Loucy (cell line): ENCODE data around the gene SLC4A4.

Experiments used
- H2AFZ ChIP-seq: fragments of 200-600 bp; sonication (generic); 2 replicates; pipeline ENCODE4 v1.6.0; 2016; ENCODE audit warnings: antibody characterized with exemption, mild to moderate bottlenecking, low read length, moderate library complexity
- H3F3A ChIP-seq: fragments of 200-600 bp; 2 replicates; pipeline ENCODE4 v1.6.0; 2016; ENCODE audit warnings: antibody characterized with exemption, low read depth, mild to moderate bottlenecking
- H3K27me3 ChIP-seq: fragments of 200-600 bp; sonication (generic); 2 replicates; pipeline ENCODE4 v1.6.1; 2014; ENCODE audit warnings: low read length, mild to moderate bottlenecking; ENCODE audit not compliant: insufficient read depth, poor library complexity, severe bottlenecking
- H3K36me3 ChIP-seq: fragments of 200-600 bp; sonication (generic); 2 replicates; pipeline ENCODE4 v1.6.1; 2016; ENCODE audit warnings: low read length; ENCODE audit not compliant: insufficient read depth
- H3K4me1 ChIP-seq: fragments of 200-600 bp; sonication (generic); 2 replicates; pipeline ENCODE4 v1.5.1; 2014; ENCODE audit warnings: low read length, mild to moderate bottlenecking; ENCODE audit not compliant: insufficient read depth, poor library complexity, severe bottlenecking
- H3K4me2 ChIP-seq: fragments of 200-600 bp; sonication (generic); 2 replicates; pipeline ENCODE4 v1.6.0; 2014; ENCODE audit warnings: antibody characterized with exemption, low read length, low read depth, mild to moderate bottlenecking; ENCODE audit not compliant: poor library complexity, severe bottlenecking
- H3K4me3 ChIP-seq: fragments of 200-600 bp; sonication (generic); 2 replicates; pipeline ENCODE4 v1.5.1; 2014; ENCODE audit warnings: low read length, mild to moderate bottlenecking, mixed read lengths; ENCODE audit not compliant: poor library complexity, severe bottlenecking
- H3K79me2 ChIP-seq: fragments of 200-600 bp; sonication (generic); 2 replicates; pipeline ENCODE4 v1.6.1; 2014; ENCODE audit warnings: low read length; ENCODE audit not compliant: insufficient read depth
- H3K9ac ChIP-seq: fragments of 200-600 bp; sonication (generic); 2 replicates; pipeline ENCODE4 v1.6.0; 2014; ENCODE audit warnings: mild to moderate bottlenecking, low read depth, low read length, moderate library complexity; ENCODE audit not compliant: poor library complexity, severe bottlenecking
- H3K9me2 ChIP-seq: fragments of 200-600 bp; sonication (generic); replicated peaks from 2 replicates; pipeline ENCODE4 v1.6.1; 2016; ENCODE audit warnings: low read depth, low read length, mixed read lengths
- H3K9me3 ChIP-seq: fragments of 200-600 bp; sonication (generic); 2 replicates; pipeline ENCODE4 v1.6.1; 2014; ENCODE audit warnings: mild to moderate bottlenecking, antibody characterized with exemption, low read length, low read depth; ENCODE audit not compliant: insufficient read depth
- H4K20me1 ChIP-seq: fragments of 200-600 bp; sonication (generic); 2 replicates; pipeline ENCODE4 v1.6.0; 2014; ENCODE audit warnings: antibody characterized with exemption, low read length, mild to moderate bottlenecking; ENCODE audit not compliant: insufficient read depth, poor library complexity, severe bottlenecking
- EZH2phosphoT487 ChIP-seq: fragments of 200-600 bp; IDR thresholded peaks from 2 replicates; pipeline ENCODE4 v1.6.1; 2018; ENCODE audit warnings: antibody characterized with exemption, mild to moderate bottlenecking, moderate library complexity, borderline replicate concordance
- TF ChIP-seq, protein P1 (sequence below): fragments of 200-600 bp; sonication (generic); conservative IDR thresholded peaks from 2 replicates; pipeline ENCODE4 v1.5.1; 2014; ENCODE audit warnings: mild to moderate bottlenecking, antibody characterized with exemption, low read length

Gene SLC4A4

DNA sequence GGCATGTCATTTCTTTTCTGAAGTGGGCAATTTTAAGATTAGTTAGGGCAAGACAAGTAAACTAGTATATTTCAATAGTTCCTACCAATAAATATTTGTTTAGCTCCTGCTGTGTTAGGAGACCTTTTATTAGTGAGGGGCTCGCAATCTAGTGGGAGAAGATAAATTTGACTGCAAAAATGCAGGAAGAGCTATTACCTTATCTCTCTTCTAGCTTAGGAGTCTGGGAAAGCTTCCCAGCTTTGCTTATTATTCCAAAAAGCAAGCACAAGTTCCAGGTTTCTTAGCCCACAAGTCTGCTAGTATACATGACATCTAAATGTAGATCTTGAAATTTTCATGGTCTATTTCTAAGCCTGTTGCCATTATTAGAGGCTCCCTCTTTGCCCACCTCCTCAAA lies 254.0 kb downstream of the SLC4A4 start:
- H3F3A ChIP-seq, result no peaks in the 10 kb centered on the region

DNA sequence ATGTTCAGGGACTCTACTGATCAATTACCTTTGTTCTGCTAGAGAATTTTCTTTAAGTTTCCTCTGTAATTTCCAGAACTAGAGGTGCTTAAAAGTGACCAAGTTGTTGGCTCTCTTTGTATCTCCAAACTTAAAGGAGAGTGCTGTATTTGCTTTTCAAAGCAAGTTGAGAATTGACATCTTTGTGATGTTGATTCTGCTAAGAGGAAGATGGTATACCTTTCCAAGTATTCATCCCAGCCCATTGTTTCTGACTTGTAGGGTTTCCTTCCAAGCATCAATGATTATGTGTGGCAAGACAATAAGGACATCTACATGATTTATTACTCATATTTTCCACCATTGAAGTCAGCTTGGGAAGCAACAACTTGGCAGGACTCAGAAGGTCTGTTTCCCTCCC lies 254.5 kb downstream of the SLC4A4 start:
- Histone ChIP-seq H3K36me3 (no peaks in the 10 kb centered on the region), H3K4me1 (peaks cover 9% of the 10 kb centered on the region), H3K4me3 (no peak overlapping the region), H4K20me1 (no peaks in the 10 kb centered on the region), H3K79me2 (no peaks in the 10 kb centered on the region), H3K9ac (no peak overlapping the region), H2AFZ (no peak overlapping the region), H3K27me3 (no peaks in the 10 kb centered on the region), H3F3A (no peaks in the 10 kb centered on the region), H3K9me2 (no peaks in the 10 kb centered on the region), H3K9me3 (no peaks in the 10 kb centered on the region), H3K4me2 (no peak overlapping the region)
- TF ChIP-seq EZH2phosphoT487, result no peak
- TF ChIP-seq, protein P1, sequence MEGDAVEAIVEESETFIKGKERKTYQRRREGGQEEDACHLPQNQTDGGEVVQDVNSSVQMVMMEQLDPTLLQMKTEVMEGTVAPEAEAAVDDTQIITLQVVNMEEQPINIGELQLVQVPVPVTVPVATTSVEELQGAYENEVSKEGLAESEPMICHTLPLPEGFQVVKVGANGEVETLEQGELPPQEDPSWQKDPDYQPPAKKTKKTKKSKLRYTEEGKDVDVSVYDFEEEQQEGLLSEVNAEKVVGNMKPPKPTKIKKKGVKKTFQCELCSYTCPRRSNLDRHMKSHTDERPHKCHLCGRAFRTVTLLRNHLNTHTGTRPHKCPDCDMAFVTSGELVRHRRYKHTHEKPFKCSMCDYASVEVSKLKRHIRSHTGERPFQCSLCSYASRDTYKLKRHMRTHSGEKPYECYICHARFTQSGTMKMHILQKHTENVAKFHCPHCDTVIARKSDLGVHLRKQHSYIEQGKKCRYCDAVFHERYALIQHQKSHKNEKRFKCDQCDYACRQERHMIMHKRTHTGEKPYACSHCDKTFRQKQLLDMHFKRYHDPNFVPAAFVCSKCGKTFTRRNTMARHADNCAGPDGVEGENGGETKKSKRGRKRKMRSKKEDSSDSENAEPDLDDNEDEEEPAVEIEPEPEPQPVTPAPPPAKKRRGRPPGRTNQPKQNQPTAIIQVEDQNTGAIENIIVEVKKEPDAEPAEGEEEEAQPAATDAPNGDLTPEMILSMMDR, result no peak

More for the DNA sequence above, 254.0 kb downstream of the SLC4A4 start:
- no peaks in the 10 kb centered on the region for H3K27me3 ChIP-seq
- H3K9me3 ChIP-seq, result no peaks in the 10 kb centered on the region
- TF ChIP-seq EZH2phosphoT487, result no peak
- TF ChIP-seq, protein P1, result no peak
- no peak overlapping the region for H2AFZ ChIP-seq
- no peaks in the 10 kb centered on the region for H3K9me2 ChIP-seq
- H3K4me1 ChIP-seq, result peaks cover 13% of the 10 kb centered on the region
- H3K4me3 ChIP-seq, result no peak overlapping the region
- H3K9ac ChIP-seq, result no peak overlapping the region
- H3K36me3 ChIP-seq, result no peaks in the 10 kb centered on the region
- no peaks in the 10 kb centered on the region for H3K79me2 ChIP-seq
- H3K4me2 ChIP-seq, result no peak overlapping the region
- no peaks in the 10 kb centered on the region for H4K20me1 ChIP-seq

DNA sequence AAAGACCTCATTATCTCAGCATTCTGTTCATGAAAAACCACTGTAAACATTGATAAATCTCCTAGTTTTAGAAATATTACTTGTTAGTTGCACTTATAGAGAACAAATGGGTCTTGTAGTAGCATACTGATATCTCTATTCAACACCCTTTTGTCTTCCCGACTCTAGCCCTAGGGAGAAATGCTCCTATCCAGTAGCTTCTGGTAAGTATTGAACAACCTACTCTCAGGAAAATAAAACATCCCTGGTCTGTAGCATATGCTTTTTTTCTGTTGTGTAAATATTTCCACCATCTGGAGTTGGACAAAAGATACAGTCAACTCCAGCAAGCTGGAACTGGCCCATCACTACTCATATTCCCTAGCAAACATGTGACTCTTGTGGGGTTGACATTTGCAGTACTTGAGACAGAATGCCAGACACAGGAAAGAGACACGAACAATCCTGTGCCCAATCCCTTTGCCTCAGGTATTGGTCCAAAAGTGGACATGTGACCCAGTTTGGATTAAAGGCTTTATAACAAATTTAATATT lies 256.8 kb downstream of the SLC4A4 start:
- H3K36me3 ChIP-seq, result no peaks in the 10 kb centered on the region
- H3K27me3 ChIP-seq, result no peaks in the 10 kb centered on the region
- H3K79me2 ChIP-seq, result no peaks in the 10 kb centered on the region
- no peak overlapping the region for H3K4me3 ChIP-seq
- H3F3A ChIP-seq, result no peaks in the 10 kb centered on the region
- H2AFZ ChIP-seq, result no peak overlapping the region
- H4K20me1 ChIP-seq, result no peaks in the 10 kb centered on the region
- no peaks in the 10 kb centered on the region for H3K9me2 ChIP-seq
- TF ChIP-seq, protein P1, result no peak
- TF ChIP-seq EZH2phosphoT487, result no peak
- H3K4me1 ChIP-seq, result no peaks in the 10 kb centered on the region
- no peak overlapping the region for H3K9ac ChIP-seq
- H3K9me3 ChIP-seq, result no peaks in the 10 kb centered on the region
- H3K4me2 ChIP-seq, result no peak overlapping the region
